Measurements from ENCODE around the gene SPIRE1.

The SPIRE1 gene

GRCh38 chr18:12599966-12600365 lies 57.9 kb downstream of the SPIRE1 start:
- Histone ChIP-seq H3K9ac (ENCODE audit: low read depth, low read length, poor library complexity) (no peak overlapping the region), H3K27me3 (ENCODE audit: control insufficient read depth in 3 of 3, insufficient read depth in 3 of 3, low read depth in 1 of 3, low read length in 3 of 3) (no peaks in the 10 kb centered on the region), H3K4me1 (ENCODE audit: control insufficient read depth in 2 of 2, insufficient read depth in 1 of 2, low read depth in 1 of 2, low read length in 2 of 2) (peaks cover 4 to 19% of the 10 kb centered on the region in 2 donors), H3K18ac (ENCODE audit: low read length) (no peak overlapping the region), H3K27ac (replicated peaks; ENCODE audit: low read length) (no peak overlapping the region), H4K91ac (ENCODE audit: low read depth, low read length, poor library complexity) (no peak overlapping the region), H3K23ac (ENCODE audit: low read depth, low read length, poor library complexity) (no peak overlapping the region), H2BK15ac (ENCODE audit: low read length) (no peak overlapping the region), H3K4ac (ENCODE audit: low read length) (no peak overlapping the region), H3K14ac (ENCODE audit: low read length) (no peak overlapping the region), H4K8ac (ENCODE audit: low read depth, low read length) (no peak overlapping the region), H2BK5ac (ENCODE audit: low read length) (no peak overlapping the region), H3K4me3 (ENCODE audit: low read length in 2 of 2) (no peak overlapping the region), H2AK5ac (ENCODE audit: low read depth, low read length) (no peak overlapping the region), H2BK120ac (ENCODE audit: low read depth, low read length) (no peak overlapping the region), H3K4me2 (ENCODE audit: insufficient read depth, low read length, poor library complexity, severe bottlenecking) (no peak overlapping the region), H3K36me3 (replicated peaks in 1 of 2; ENCODE audit: control insufficient read depth in 2 of 2, insufficient read depth in 2 of 2, low read length in 2 of 2) (no peaks in the 10 kb centered on the region), H3K79me1 (ENCODE audit: low read depth, low read length) (no peaks in the 10 kb centered on the region), H2BK12ac (ENCODE audit: low read length) (no peak overlapping the region), H3K9me3 (replicated peaks in 1 of 2; ENCODE audit: control insufficient read depth in 2 of 2, insufficient read depth in 1 of 2, low read depth in 1 of 2, low read length in 2 of 2) (no peaks in the 10 kb centered on the region), H2AFZ (ENCODE audit: low read length) (no peak overlapping the region)
- DNase-seq (ENCODE audit: low spot score) = no peak
- no CpG with 5 or more reads among the region's 3 CpGs for WGBS, 2 donors (ENCODE audit: extremely low coverage in 2 of 2, insufficient read length in 2 of 2, insufficient replicate concordance in 1 of 2)

GRCh38 chr18:12599543-12599942 lies 58.4 kb downstream of the SPIRE1 start:
- Histone ChIP-seq H3K27me3 (ENCODE audit: control insufficient read depth in 3 of 3, insufficient read depth in 3 of 3, low read depth in 1 of 3, low read length in 3 of 3) (no peaks in the 10 kb centered on the region), H3K4me2 (ENCODE audit: insufficient read depth, low read length, poor library complexity, severe bottlenecking) (no peak overlapping the region), H2AFZ (ENCODE audit: low read length) (no peak overlapping the region), H2BK5ac (ENCODE audit: low read length) (no peak overlapping the region), H3K27ac (replicated peaks; ENCODE audit: low read length) (no peak overlapping the region), H3K9ac (ENCODE audit: low read depth, low read length, poor library complexity) (no peak overlapping the region), H3K9me3 (replicated peaks in 1 of 2; ENCODE audit: control insufficient read depth in 2 of 2, insufficient read depth in 1 of 2, low read depth in 1 of 2, low read length in 2 of 2) (no peaks in the 10 kb centered on the region), H2AK5ac (ENCODE audit: low read depth, low read length) (no peak overlapping the region), H2BK15ac (ENCODE audit: low read length) (no peak overlapping the region), H3K14ac (ENCODE audit: low read length) (no peak overlapping the region), H3K4me3 (ENCODE audit: low read length in 2 of 2) (no peak overlapping the region), H4K8ac (ENCODE audit: low read depth, low read length) (no peak overlapping the region), H2BK12ac (ENCODE audit: low read length) (no peak overlapping the region), H3K79me1 (ENCODE audit: low read depth, low read length) (no peaks in the 10 kb centered on the region), H3K23ac (ENCODE audit: low read depth, low read length, poor library complexity) (no peak overlapping the region), H3K4ac (ENCODE audit: low read length) (no peak overlapping the region), H4K91ac (ENCODE audit: low read depth, low read length, poor library complexity) (no peak overlapping the region), H2BK120ac (ENCODE audit: low read depth, low read length) (no peak overlapping the region), H3K4me1 (ENCODE audit: control insufficient read depth in 2 of 2, insufficient read depth in 1 of 2, low read depth in 1 of 2, low read length in 2 of 2) (peaks cover 4 to 19% of the 10 kb centered on the region in 2 donors), H3K36me3 (replicated peaks in 1 of 2; ENCODE audit: control insufficient read depth in 2 of 2, insufficient read depth in 2 of 2, low read length in 2 of 2) (no peaks in the 10 kb centered on the region), H3K18ac (ENCODE audit: low read length) (no peak overlapping the region)
- DNase-seq (ENCODE audit: low spot score) = no peak

DNA sequence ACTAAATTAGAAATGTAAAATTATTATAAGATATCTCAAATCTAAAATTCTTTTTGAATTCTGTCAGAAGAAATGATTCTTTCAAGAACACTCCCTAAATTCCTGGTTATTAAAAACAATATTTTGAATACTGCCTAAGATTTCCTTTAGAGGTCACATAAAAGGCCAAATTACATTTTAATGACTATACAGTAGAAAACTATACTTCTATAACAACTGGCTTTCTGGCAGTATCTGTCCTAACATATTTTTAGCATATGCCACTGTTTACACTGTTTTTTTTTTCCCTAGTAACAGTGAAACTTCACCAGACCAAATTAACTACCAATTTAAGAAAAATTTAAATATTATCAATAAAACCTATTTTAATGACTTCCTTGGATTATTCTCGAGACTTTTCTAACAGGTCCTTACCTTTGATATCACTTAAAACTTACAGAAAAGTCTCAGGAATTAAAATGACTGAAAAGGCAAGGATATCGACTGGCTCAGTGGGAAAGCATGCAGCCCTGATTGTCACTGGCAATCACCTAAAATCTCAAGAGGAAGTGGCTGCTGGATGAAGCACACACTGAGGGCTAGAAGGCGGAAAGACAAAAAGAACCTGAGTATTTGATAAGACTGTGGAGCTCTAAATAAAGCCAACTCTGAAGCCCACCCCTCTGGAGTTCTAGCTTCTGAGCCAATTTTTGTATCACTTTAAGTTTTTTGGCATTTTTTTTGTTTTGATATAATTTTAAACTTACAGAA lies 59.6 kb downstream of the SPIRE1 start:
- Histone ChIP-seq H3K36me3 (replicated peaks in 1 of 2; ENCODE audit: control insufficient read depth in 2 of 2, insufficient read depth in 2 of 2, low read length in 2 of 2) (no peaks in the 10 kb centered on the region), H2AFZ (ENCODE audit: low read length) (no peak overlapping the region), H4K8ac (ENCODE audit: low read depth, low read length) (no peak overlapping the region), H2BK12ac (ENCODE audit: low read length) (no peak overlapping the region), H4K91ac (ENCODE audit: low read depth, low read length, poor library complexity) (no peak overlapping the region), H2BK5ac (ENCODE audit: low read length) (no peak overlapping the region), H3K14ac (ENCODE audit: low read length) (no peak overlapping the region), H3K27ac (replicated peaks; ENCODE audit: low read length) (no peak overlapping the region), H3K23ac (ENCODE audit: low read depth, low read length, poor library complexity) (no peak overlapping the region), H3K79me1 (ENCODE audit: low read depth, low read length) (no peaks in the 10 kb centered on the region), H3K4ac (ENCODE audit: low read length) (no peak overlapping the region), H2BK15ac (ENCODE audit: low read length) (no peak overlapping the region), H3K4me2 (ENCODE audit: insufficient read depth, low read length, poor library complexity, severe bottlenecking) (no peak overlapping the region), H3K9me3 (replicated peaks in 1 of 2; ENCODE audit: control insufficient read depth in 2 of 2, insufficient read depth in 1 of 2, low read depth in 1 of 2, low read length in 2 of 2) (no peaks in the 10 kb centered on the region), H3K4me3 (ENCODE audit: low read length in 2 of 2) (no peak overlapping the region), H3K9ac (ENCODE audit: low read depth, low read length, poor library complexity) (no peak overlapping the region), H3K18ac (ENCODE audit: low read length) (no peak overlapping the region), H2AK5ac (ENCODE audit: low read depth, low read length) (no peak overlapping the region), H3K27me3 (ENCODE audit: control insufficient read depth in 3 of 3, insufficient read depth in 3 of 3, low read depth in 1 of 3, low read length in 3 of 3) (no peaks in the 10 kb centered on the region), H3K4me1 (ENCODE audit: control insufficient read depth in 2 of 2, insufficient read depth in 1 of 2, low read depth in 1 of 2, low read length in 2 of 2) (peaks cover 4 to 19% of the 10 kb centered on the region in 2 donors), H2BK120ac (ENCODE audit: low read depth, low read length) (no peak overlapping the region)
- WGBS, 2 donors (ENCODE audit: extremely low coverage in 2 of 2, insufficient read length in 2 of 2, insufficient replicate concordance in 1 of 2) = no CpG with 5 or more reads among the region's 3 CpGs
- no peak for DNase-seq (ENCODE audit: low spot score)

DNA sequence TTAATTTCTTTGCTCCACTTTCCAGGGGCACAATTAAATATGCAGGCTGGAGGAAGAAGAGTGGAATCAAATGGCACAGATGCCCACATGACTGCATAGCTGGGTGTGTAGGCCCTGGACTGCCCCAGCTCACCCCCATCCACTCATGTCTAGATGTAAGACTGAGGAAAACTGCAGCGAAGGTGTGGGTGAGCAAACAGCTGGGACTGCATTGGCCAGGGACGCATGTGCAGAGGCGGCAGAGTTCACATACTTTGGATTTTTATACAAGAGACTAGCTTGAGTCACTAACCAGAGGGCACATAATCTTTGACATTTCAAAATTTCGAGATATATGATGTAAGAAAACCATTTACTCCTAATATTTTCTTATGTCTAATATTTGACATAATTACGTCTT lies 60.1 kb downstream of the SPIRE1 start:
- Histone ChIP-seq H2AFZ (ENCODE audit: low read length) (no peak overlapping the region), H3K27ac (replicated peaks; ENCODE audit: low read length) (no peak overlapping the region), H4K91ac (ENCODE audit: low read depth, low read length, poor library complexity) (no peak overlapping the region), H3K9ac (ENCODE audit: low read depth, low read length, poor library complexity) (no peak overlapping the region), H2BK15ac (ENCODE audit: low read length) (no peak overlapping the region), H2AK5ac (ENCODE audit: low read depth, low read length) (no peak overlapping the region), H3K4me3 (ENCODE audit: low read length in 2 of 2) (no peak overlapping the region), H3K79me1 (ENCODE audit: low read depth, low read length) (no peaks in the 10 kb centered on the region), H3K36me3 (replicated peaks in 1 of 2; ENCODE audit: control insufficient read depth in 2 of 2, insufficient read depth in 2 of 2, low read length in 2 of 2) (no peaks in the 10 kb centered on the region), H3K9me3 (replicated peaks in 1 of 2; ENCODE audit: control insufficient read depth in 2 of 2, insufficient read depth in 1 of 2, low read depth in 1 of 2, low read length in 2 of 2) (no peaks in the 10 kb centered on the region), H3K14ac (ENCODE audit: low read length) (no peak overlapping the region), H3K4ac (ENCODE audit: low read length) (no peak overlapping the region), H2BK5ac (ENCODE audit: low read length) (no peak overlapping the region), H2BK120ac (ENCODE audit: low read depth, low read length) (no peak overlapping the region), H3K18ac (ENCODE audit: low read length) (no peak overlapping the region), H3K27me3 (ENCODE audit: control insufficient read depth in 3 of 3, insufficient read depth in 3 of 3, low read depth in 1 of 3, low read length in 3 of 3) (no peaks in the 10 kb centered on the region), H3K4me1 (ENCODE audit: control insufficient read depth in 2 of 2, insufficient read depth in 1 of 2, low read depth in 1 of 2, low read length in 2 of 2) (peaks cover 4 to 19% of the 10 kb centered on the region in 2 donors), H3K4me2 (ENCODE audit: insufficient read depth, low read length, poor library complexity, severe bottlenecking) (no peak overlapping the region), H3K23ac (ENCODE audit: low read depth, low read length, poor library complexity) (no peak overlapping the region), H2BK12ac (ENCODE audit: low read length) (no peak overlapping the region), H4K8ac (ENCODE audit: low read depth, low read length) (no peak overlapping the region)
- DNase-seq (ENCODE audit: low spot score) = no peak
- 100% methylated on average over 1 of the region's 5 CpGs for WGBS, 2 donors (ENCODE audit: extremely low coverage in 2 of 2, insufficient read length in 2 of 2, insufficient replicate concordance in 1 of 2)

Data from neuronal stem cell (in vitro differentiated cells).